ENCODE data around the gene TMEM154. TPM values are rescaled to one million over a fixed set of nuclear protein-coding genes. Genes with fewer than 3 reads are reported as not detected.

The TMEM154 gene
- total RNA-seq, 1 experiment from 2014 or later = 3.6 TPM

Other genes with a start within 250 kb of the TMEM154 start
- gene FBXW7, start 143.9 kb downstream of the TMEM154 start, total RNA-seq (2014; rRNA removed) = 17.4 and 24.3 TPM in 2 replicates
- gene TIGD4, start 99.7 kb upstream of the TMEM154 start, total RNA-seq (2014; rRNA removed) = 0.07 TPM in 1 of 2 replicates, not detected in the other
- 23.5 and 28.1 TPM in 2 replicates for gene ARFIP1, start 100.0 kb upstream of the TMEM154 start, total RNA-seq (2014; rRNA removed)

Data from PC-3 (cell line).